SK-N-SH (cell line): ENCODE data around the gene ASPG. TPM values are rescaled to one million over a fixed set of nuclear protein-coding genes. Genes with fewer than 3 reads are reported as not detected.

Experiments
- CTCF ChIA-PET: fragments of 300-600, 350-600 bp; formaldehyde crosslinking; extraction: SDS; loops from one replicate; lab custom pipeline; 2021; lab: Yijun Ruan, JAX
- POLR2A ChIA-PET: fragments of 350-600 bp; sonication (Branson Sonifier 250); formaldehyde crosslinking; extraction: SDS; loops from one replicate; lab custom pipeline; 2020; ENCODE audit warnings: antibody characterized with exemption, inconsistent platforms; lab: Yijun Ruan, JAX
- DNase-seq: peaks from one replicate; pipeline ENCODE4 v3.0.0; 2012
- H2AFZ ChIP-seq: fragments of 200-600 bp; sonication (generic); 2 replicates; pipeline ENCODE4 v1.8.1; 2016; ENCODE audit warnings: antibody characterized with exemption, mild to moderate bottlenecking, low read depth
- H3F3A ChIP-seq: fragments of 200-600 bp; sonication (generic); replicated peaks from 2 replicates; pipeline ENCODE3; 2016; ENCODE audit warnings: antibody characterized with exemption, mild to moderate bottlenecking; ENCODE audit not compliant: insufficient read depth
- H3K27ac ChIP-seq, 2 experiments: fragments of 200-500 bp in 1 of 2; fragments of 200-600 bp in 1 of 2; sonication (Bioruptor generic) in 1 of 2; sonication (generic), shearing (Covaris generic) in 1 of 2; 2 replicates each; pipeline versions ENCODE4 v1.5.1 to v1.6.1; 2014 to 2016; ENCODE audit warnings: low read depth in 2 of 2, inconsistent platforms in 1 of 2, low read length in 1 of 2, mild to moderate bottlenecking in 1 of 2, mixed read lengths in 1 of 2
- H3K27me3 ChIP-seq: fragments of 200-600 bp; sonication (generic), shearing (Covaris generic); 2 replicates; pipeline ENCODE4 v1.6.1; 2016; ENCODE audit warnings: mixed run types; ENCODE audit not compliant: insufficient read depth
- H3K36me3 ChIP-seq, 2 experiments: fragments of 200-500 bp in 1 of 2; fragments of 200-600 bp in 1 of 2; sonication (Bioruptor generic) in 1 of 2; sonication (generic) in 1 of 2; replicated peaks in 1 of 2; 2 replicates each; pipeline versions ENCODE3 to v1.5.1; 2014 to 2016; ENCODE audit warnings: low read length in 1 of 2, mild to moderate bottlenecking in 1 of 2; ENCODE audit not compliant: insufficient read depth in 2 of 2, control insufficient read depth in 1 of 2
- H3K4me1 ChIP-seq, 2 experiments: fragments of 200-500 bp in 1 of 2; fragments of 200-600 bp in 1 of 2; sonication (Bioruptor generic) in 1 of 2; sonication (generic), shearing (Covaris generic) in 1 of 2; 2 replicates each; pipeline versions ENCODE4 v1.5.1 to v1.6.1; 2014 to 2016; ENCODE audit warnings: low read depth in 1 of 2, low read length in 1 of 2, mixed run types in 1 of 2; ENCODE audit not compliant: insufficient read depth in 2 of 2, control insufficient read depth in 1 of 2
- H3K4me2 ChIP-seq: fragments of 200-600 bp; sonication (generic), shearing (Covaris generic); 2 replicates; pipeline ENCODE4 v1.6.1; 2017; ENCODE audit warnings: mixed run types
- H3K4me3 ChIP-seq, 2 experiments: fragments of 200-500 bp in 1 of 2; fragments of 200-600 bp in 1 of 2; sonication (Bioruptor generic) in 1 of 2; sonication (generic), shearing (Covaris generic) in 1 of 2; 2 replicates each; pipeline versions ENCODE4 v1.5.1 to v1.8.1; 2014 to 2016; ENCODE audit warnings: low read depth in 2 of 2, inconsistent platforms in 1 of 2, low read length in 1 of 2, mild to moderate bottlenecking in 1 of 2, mixed read lengths in 1 of 2, moderate library complexity in 1 of 2
- H3K79me2 ChIP-seq: fragments of 200-600 bp; sonication (generic); 2 replicates; pipeline ENCODE4 v1.8.1; 2017; ENCODE audit warnings: mild to moderate bottlenecking; ENCODE audit not compliant: insufficient read depth
- H3K9ac ChIP-seq: fragments of 200-600 bp; sonication (generic); 2 replicates; pipeline ENCODE4 v1.6.1; 2017; ENCODE audit warnings: mixed run types
- H3K9me2 ChIP-seq: fragments of 200-600 bp; sonication (generic); 2 replicates; pipeline ENCODE4 v1.6.1; 2017; ENCODE audit warnings: mixed run types
- H3K9me3 ChIP-seq: fragments of 200-600 bp; sonication (generic); 2 replicates; pipeline ENCODE4 v1.6.1; 2017; ENCODE audit warnings: mixed run types, mild to moderate bottlenecking, moderate library complexity
- H4K20me1 ChIP-seq: fragments of 200-600 bp; sonication (generic); 2 replicates; pipeline ENCODE4 v1.6.1; 2017; ENCODE audit warnings: mild to moderate bottlenecking, mixed run types; ENCODE audit not compliant: insufficient read depth
- ELF1 ChIP-seq: IDR thresholded peaks from 2 replicates; pipeline ENCODE4 v1.4.0; 2012
- EP300 ChIP-seq, 2 experiments: IDR thresholded peaks; 2 replicates each; pipeline versions ENCODE4 v1.4.0 to v1.6.1; 2012; ENCODE audit warnings: borderline replicate concordance in 1 of 2, low read depth in 1 of 2, low read length in 1 of 2
- FOSL2 ChIP-seq: IDR thresholded peaks from 2 replicates; pipeline ENCODE4 v1.4.0; 2012; ENCODE audit warnings: low read depth, mild to moderate bottlenecking, moderate library complexity, borderline replicate concordance
- JUND ChIP-seq: IDR thresholded peaks from 2 replicates; pipeline ENCODE4 v1.4.0; 2012
- MAX ChIP-seq: IDR thresholded peaks from 2 replicates; pipeline ENCODE4 v1.4.0; 2012; ENCODE audit warnings: low read depth
- NFIC ChIP-seq: IDR thresholded peaks from 2 replicates; pipeline ENCODE4 v1.4.0; 2012; ENCODE audit warnings: borderline replicate concordance
- NRF1 ChIP-seq: IDR thresholded peaks from 2 replicates; pipeline ENCODE4 v1.6.1; 2012; ENCODE audit warnings: low read depth, mild to moderate bottlenecking, low read length
- PBX3 ChIP-seq: IDR thresholded peaks from 2 replicates; pipeline ENCODE4; 2012
- RAD21 ChIP-seq: IDR thresholded peaks from 2 replicates; pipeline ENCODE4 v1.6.1; 2012; ENCODE audit warnings: mild to moderate bottlenecking, low read length
- SMC3 ChIP-seq: IDR thresholded peaks from 2 replicates; pipeline ENCODE4 v1.6.1; 2012; ENCODE audit warnings: low read depth, low read length, improper control_type of control experiment
- TAF1 ChIP-seq: IDR thresholded peaks from 2 replicates; pipeline ENCODE4 v1.6.1; 2012; ENCODE audit warnings: low read depth, mild to moderate bottlenecking, low read length, moderate library complexity, borderline replicate concordance
- TCF12 ChIP-seq: IDR thresholded peaks from 2 replicates; pipeline ENCODE4 v1.4.0; 2012
- TEAD4 ChIP-seq: IDR thresholded peaks from 2 replicates; pipeline ENCODE4 v1.4.0; 2012; ENCODE audit warnings: mild to moderate bottlenecking, borderline replicate concordance; ENCODE audit not compliant: insufficient read depth
- ZBTB33 ChIP-seq: IDR thresholded peaks from 2 replicates; pipeline ENCODE4 v1.4.0; 2012; ENCODE audit warnings: low read depth, borderline replicate concordance
- WGBS: methylation state at CpG from one replicate; pipeline ENCODE4 v1.1.6; 2017; ENCODE audit warnings: low lambda C conversion rate; 5-methylcytosine and 5-hydroxymethylcytosine counted together
- polyA plus RNA-seq, 3 experiments: library from polyadenylated mRNA; depleted of rRNA; stranded (reverse); fragments of >200 nt; gene quantifications; 2 replicates each; pipeline ENCODE4 v1.2.3, GENCODE V29; 2012
- TF ChIP-seq, protein P1 (sequence below): fragments of 200-600 bp; sonication (generic); IDR thresholded peaks from 2 replicates; pipeline ENCODE4 v1.6.1; 2017; ENCODE audit warnings: antibody characterized with exemption, mild to moderate bottlenecking, moderate library complexity

ASPG gene
- polyA plus RNA-seq (2012; rRNA removed): not detected in 2 replicates
- not detected in 2 replicates for polyA plus RNA-seq (2012; cell fraction: cytosol; rRNA removed)
- polyA plus RNA-seq (2012; cell fraction: nucleus; rRNA removed): 0.01 TPM in 1 of 2 replicates, not detected in the other

- no peak for TF ChIP-seq TCF12
- Histone ChIP-seq H4K20me1 (no peaks in the 10 kb centered on the region), H3K9me2 (no peaks in the 10 kb centered on the region), H3K79me2 (no peaks in the 10 kb centered on the region), H3K4me2 (no peak within 1 kb of the TSS), H3K9ac (no peak within 1 kb of the TSS), H3K36me3 (no peaks in the 10 kb centered on the region), H3K27me3 (no peaks in the 10 kb centered on the region; the same call in 1 of the 2 replicates), H3K4me3 (no peak within 1 kb of the TSS), H3K4me1 (peaks cover 0 to 21% of the 10 kb centered on the region in 2 experiments; a peak in 1 of 4 replicates), H3F3A (no peaks in the 10 kb centered on the region), H2AFZ (no peak within 1 kb of the TSS), H3K27ac (no peak within 1 kb of the TSS), H3K9me3 (no peaks in the 10 kb centered on the region)
- CTCF ChIA-PET: interaction anchor here (1.0 to 3.1 kb wide), 3 partner anchors 9 to 45 kb away, joined by 3 to 19 read pairs (median 7); no protein-coding TSS in a partner anchor
- 92% methylated on average over 43 of the region's 70 CpGs for WGBS
- POLR2A ChIA-PET: no interaction called here
- peak; percentile 50 for DNase-seq
Measured at GRCh38 chr14:104085032-104085888, at the start of gene ASPG. Gene ASPG (plus strand): TSS chr14:104085700. CDS start chr14:104085771, 71 bp downstream.

GRCh38 chr14:104036212-104036611 is 49.3 kb upstream of the ASPG start:
- POLR2A ChIA-PET: no interaction called here
- no peaks in the 10 kb centered on the region for H3K9me3 ChIP-seq
- no peak overlapping the region for H3K4me3 ChIP-seq
- no peak overlapping the region for H3K9ac ChIP-seq
- DNase-seq: no peak
- H3K9me2 ChIP-seq: no peaks in the 10 kb centered on the region
- H3K4me1 ChIP-seq: peaks cover 0 to 13% of the 10 kb centered on the region in 2 experiments; a peak in 1 of 4 replicates
- H4K20me1 ChIP-seq: no peaks in the 10 kb centered on the region
- H3K27me3 ChIP-seq: peaks cover 2% of the 10 kb centered on the region; the same call in 1 of the 2 replicates
- no peak overlapping the region for H3K4me2 ChIP-seq
- no peak for TF ChIP-seq NRF1
- H3F3A ChIP-seq: no peaks in the 10 kb centered on the region
- H3K36me3 ChIP-seq: no peaks in the 10 kb centered on the region
- H3K79me2 ChIP-seq: no peaks in the 10 kb centered on the region
- no peak overlapping the region for H3K27ac ChIP-seq
- 37% methylated on average over 6 of the region's 7 CpGs for WGBS
- no peak overlapping the region for H2AFZ ChIP-seq
- CTCF ChIA-PET: interaction anchor here (0.6 to 1.8 kb wide), 5 partner anchors 14 to 528 kb away, joined by 3 to 7 read pairs (median 3); no protein-coding TSS in a partner anchor

- Histone ChIP-seq H3K4me3 (no peak overlapping the region), H3K9me3 (no peaks in the 10 kb centered on the region), H3K9ac (no peak overlapping the region), H3F3A (no peaks in the 10 kb centered on the region), H3K27ac (no peak overlapping the region), H3K9me2 (no peaks in the 10 kb centered on the region), H3K79me2 (no peaks in the 10 kb centered on the region), H4K20me1 (no peaks in the 10 kb centered on the region), H3K4me1 (peaks cover 0 to 15% of the 10 kb centered on the region in 2 experiments; a peak in 1 of 4 replicates), H3K36me3 (no peaks in the 10 kb centered on the region), H3K4me2 (no peak overlapping the region), H3K27me3 (peaks cover 8% of the 10 kb centered on the region; the same call in 1 of the 2 replicates), H2AFZ (no peak overlapping the region)
- 60% methylated on average over 13 of the region's 14 CpGs for WGBS
- DNase-seq: no peak
- TF ChIP-seq SMC3: no peak
- no peak for TF ChIP-seq MAX
- no peak for TF ChIP-seq EP300 (IDR thresholded peaks at IDR 0.05; ENCODE audit: borderline replicate concordance in 1 of 2, low read depth in 1 of 2, low read length in 1 of 2)
- no peak for TF ChIP-seq ZBTB33
- no peak for TF ChIP-seq FOSL2
- no peak for TF ChIP-seq JUND
- no peak for TF ChIP-seq NFIC
- no peak for TF ChIP-seq TEAD4
- no peak for TF ChIP-seq ELF1
- TF ChIP-seq PBX3: no peak
- TF ChIP-seq, protein P1, sequence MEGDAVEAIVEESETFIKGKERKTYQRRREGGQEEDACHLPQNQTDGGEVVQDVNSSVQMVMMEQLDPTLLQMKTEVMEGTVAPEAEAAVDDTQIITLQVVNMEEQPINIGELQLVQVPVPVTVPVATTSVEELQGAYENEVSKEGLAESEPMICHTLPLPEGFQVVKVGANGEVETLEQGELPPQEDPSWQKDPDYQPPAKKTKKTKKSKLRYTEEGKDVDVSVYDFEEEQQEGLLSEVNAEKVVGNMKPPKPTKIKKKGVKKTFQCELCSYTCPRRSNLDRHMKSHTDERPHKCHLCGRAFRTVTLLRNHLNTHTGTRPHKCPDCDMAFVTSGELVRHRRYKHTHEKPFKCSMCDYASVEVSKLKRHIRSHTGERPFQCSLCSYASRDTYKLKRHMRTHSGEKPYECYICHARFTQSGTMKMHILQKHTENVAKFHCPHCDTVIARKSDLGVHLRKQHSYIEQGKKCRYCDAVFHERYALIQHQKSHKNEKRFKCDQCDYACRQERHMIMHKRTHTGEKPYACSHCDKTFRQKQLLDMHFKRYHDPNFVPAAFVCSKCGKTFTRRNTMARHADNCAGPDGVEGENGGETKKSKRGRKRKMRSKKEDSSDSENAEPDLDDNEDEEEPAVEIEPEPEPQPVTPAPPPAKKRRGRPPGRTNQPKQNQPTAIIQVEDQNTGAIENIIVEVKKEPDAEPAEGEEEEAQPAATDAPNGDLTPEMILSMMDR: no peak
- no peak for TF ChIP-seq RAD21
- TF ChIP-seq TAF1: no peak
- ChIA-PET CTCF (interaction anchor here (0.6 to 1.4 kb wide), 4 partner anchors 13 to 47 kb away, joined by 3 to 7 read pairs (median 4); no protein-coding TSS in a partner anchor), POLR2A (no interaction called here)
Measured at GRCh38 chr14:104037074-104037473, 48.4 kb upstream of the ASPG start.
